LNCaP clone FGC (cell line): ENCODE data around the gene STAT6.

Source experiments
- DNase-seq: peaks from one replicate; pipeline ENCODE4 v3.0.0-alpha.2; 2011; ENCODE audit warnings: low read depth
- H3K4me3 ChIP-seq: 2 replicates; pipeline ENCODE4 v1.5.1; 2011; ENCODE audit warnings: mild to moderate bottlenecking, low read depth, low read length, control low read depth
- TF ChIP-seq, protein P1 (sequence below): IDR thresholded peaks from 2 replicates; pipeline ENCODE4 v1.5.1; 2012; ENCODE audit warnings: mild to moderate bottlenecking; ENCODE audit not compliant: control insufficient read depth, insufficient read depth; ENCODE audit errors: extremely low read depth

Gene STAT6

DNA sequence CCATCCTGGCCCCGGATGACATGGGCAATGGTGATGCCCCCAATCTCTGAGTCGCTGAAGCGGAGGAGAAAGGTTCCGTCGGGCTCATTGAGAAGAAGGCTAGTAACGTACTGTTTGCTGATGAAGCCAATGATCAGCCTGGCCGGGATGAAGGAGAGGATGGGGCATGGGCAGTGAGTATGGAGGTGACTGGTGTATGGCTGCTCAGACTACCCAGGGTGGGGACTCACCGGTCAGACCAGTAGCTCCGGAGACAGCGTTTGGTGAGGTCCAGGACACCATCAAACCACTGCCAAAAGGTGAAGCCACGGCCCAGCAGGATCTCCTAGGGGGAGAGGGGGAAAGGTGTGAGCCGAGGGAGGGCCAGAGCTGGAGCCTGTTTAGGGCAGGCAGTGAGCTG, 11.4 kb downstream of the STAT6 start:
- H3K4me3 ChIP-seq = no peak overlapping the region
- TF ChIP-seq, protein P1, sequence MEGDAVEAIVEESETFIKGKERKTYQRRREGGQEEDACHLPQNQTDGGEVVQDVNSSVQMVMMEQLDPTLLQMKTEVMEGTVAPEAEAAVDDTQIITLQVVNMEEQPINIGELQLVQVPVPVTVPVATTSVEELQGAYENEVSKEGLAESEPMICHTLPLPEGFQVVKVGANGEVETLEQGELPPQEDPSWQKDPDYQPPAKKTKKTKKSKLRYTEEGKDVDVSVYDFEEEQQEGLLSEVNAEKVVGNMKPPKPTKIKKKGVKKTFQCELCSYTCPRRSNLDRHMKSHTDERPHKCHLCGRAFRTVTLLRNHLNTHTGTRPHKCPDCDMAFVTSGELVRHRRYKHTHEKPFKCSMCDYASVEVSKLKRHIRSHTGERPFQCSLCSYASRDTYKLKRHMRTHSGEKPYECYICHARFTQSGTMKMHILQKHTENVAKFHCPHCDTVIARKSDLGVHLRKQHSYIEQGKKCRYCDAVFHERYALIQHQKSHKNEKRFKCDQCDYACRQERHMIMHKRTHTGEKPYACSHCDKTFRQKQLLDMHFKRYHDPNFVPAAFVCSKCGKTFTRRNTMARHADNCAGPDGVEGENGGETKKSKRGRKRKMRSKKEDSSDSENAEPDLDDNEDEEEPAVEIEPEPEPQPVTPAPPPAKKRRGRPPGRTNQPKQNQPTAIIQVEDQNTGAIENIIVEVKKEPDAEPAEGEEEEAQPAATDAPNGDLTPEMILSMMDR = no peak
- no peak for DNase-seq

DNA sequence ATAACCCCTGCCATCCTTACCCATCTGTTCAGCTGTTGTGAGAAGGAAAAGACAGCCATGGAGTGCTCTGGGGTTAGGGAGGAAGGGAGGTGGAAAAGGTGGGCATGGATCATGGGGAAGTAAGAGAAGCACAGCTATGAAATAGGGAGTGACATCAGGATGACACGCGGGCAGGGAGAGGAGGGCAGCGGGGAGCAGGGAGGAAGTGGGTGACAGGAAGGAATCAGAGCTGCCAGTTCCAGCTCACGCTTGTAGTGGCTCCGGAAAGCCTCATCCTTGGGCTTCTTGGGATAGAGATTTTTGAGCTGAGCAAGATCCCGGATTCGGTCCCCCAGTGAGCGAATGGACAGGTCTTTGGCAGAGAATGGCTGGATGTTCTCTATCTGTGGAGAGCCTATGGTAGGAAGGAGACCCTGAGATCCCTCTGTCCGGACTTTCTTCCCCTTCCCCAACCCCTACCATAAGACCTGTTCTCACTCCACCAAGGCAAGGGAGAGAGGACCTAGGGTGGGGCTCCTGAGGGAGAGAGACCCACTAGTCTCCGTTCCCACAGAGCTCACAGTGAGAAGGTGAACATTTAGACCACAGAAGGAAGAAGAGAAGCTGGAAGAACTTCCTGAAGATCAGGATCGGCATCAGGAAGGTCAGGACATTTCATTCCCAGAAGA, 12.0 kb downstream of the STAT6 start:
- no peak for DNase-seq
- H3K4me3 ChIP-seq = no peak overlapping the region
- TF ChIP-seq, protein P1 = no peak

DNA sequence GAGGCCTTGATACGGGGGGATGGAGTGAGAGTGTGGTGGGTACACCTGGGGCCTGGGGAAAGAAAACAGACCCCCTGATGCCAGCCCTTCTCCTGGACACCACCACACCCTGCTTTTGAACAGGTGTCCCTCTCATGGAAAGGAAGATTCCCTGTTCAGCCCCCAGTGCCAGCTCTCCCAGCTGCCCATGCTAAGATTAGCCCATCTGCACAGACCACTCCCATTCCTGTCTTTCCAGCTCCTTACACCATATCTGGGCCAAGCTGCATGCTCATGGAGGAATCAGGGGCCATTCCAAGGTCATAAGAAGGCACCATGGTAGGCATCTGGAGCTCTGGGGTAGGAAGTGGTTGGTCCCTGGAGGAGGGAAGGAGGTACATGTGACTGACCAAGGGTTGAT, 12.6 kb downstream of the STAT6 start:
- TF ChIP-seq, protein P1 = no peak
- DNase-seq = no peak
- H3K4me3 ChIP-seq = no peak overlapping the region

DNA sequence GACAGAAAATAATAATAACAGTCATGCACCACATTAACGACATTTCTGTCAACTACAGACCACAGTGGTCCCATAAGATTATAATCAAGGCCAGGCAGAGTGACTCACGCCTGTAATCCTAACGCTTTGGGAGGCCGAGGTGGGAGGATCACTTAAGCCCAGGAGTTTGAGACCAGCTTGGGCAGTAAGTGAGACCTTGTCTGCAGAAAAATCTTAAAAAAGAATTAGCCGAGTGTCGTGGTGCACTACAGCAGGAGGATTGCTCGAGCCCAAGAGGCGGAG, 13.7 kb downstream of the STAT6 start:
- H3K4me3 ChIP-seq = no peak overlapping the region
- TF ChIP-seq, protein P1 = no peak
- DNase-seq = no peak

DNA sequence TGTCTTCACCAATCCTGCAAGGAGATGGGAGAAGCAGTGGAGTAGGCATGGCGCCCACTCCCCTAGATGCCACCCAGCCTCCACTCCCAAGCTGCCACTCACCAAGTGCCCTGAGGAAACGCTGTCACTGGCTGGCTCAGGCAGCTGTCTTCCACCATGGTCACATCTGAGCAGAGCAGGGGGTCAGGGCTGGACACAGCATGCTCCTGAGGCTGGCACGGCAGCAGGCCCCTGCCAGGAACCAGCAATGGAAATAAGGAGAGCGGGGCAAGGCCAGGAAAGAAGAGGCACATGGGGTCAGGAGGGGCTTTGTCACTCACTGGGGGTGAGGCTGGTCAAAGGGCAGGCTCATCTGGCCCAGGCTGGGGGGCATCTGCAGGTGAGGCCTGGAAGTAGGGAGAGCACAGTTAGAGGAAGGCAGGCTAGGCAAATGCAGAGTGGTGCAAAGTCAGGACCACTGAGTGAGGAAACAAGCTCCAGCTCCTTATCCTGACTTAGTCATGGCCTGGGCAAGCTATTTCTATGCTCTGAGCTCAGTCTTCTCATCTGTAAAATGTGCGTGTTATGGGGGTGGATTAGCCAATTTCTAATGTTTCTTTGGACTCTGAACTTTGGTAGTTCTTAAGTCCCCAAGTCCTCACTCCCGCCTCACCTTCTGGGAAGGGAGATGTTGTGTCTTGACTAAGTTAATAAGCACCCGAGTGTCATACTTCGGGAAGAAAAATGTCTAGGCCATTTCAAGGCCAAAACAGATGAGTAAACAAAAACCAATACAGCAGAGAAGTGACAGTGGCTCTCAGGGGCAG, 14.2 kb downstream of the STAT6 start:
- DNase-seq = no peak
- H3K4me3 ChIP-seq = no peak overlapping the region
- TF ChIP-seq, protein P1 = no peak

DNA sequence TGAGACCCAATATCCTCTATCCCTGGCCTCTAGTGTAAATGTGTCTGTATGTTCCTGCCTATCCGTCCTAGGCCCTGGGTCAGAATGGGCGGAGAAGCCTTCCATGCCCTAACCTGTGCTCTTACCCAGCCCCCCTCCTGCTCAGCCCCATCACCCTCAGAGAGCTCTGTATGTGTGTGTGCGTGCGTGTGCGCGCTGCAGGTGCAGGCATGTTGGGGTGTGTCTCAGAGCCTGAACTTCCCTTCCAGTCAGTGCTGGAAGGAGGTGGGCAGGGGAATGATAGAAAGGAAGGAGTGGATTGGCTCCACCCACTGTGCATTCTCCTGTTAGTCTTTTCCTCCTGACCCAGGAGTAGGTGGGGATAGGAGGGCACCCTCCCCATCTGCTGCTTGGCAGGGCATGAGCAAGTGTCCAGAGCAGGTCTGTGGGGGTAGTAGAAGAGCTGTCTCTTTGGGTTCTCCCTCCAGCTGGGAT, 15.0 kb downstream of the STAT6 start:
- TF ChIP-seq, protein P1 = no peak
- DNase-seq = no peak
- no peak overlapping the region for H3K4me3 ChIP-seq
